NCI-H2107 treated with DMSO at 0.1 percent for 48 hours (cell line): Measurements from ENCODE around the gene RBMS1.
"Not testable (repeated sequence)": the region's sequence is repeated elsewhere in the genome, so short reads cannot be mapped to it uniquely, and the experiment has no call there.

Experiments used
- DNase-seq: peaks from one replicate; lab custom pipeline; 2025; ENCODE audit not compliant: unreplicated experiment; lab: John Stamatoyannopoulos, UW

The RBMS1 gene

GRCh38 chr2:160434254-160434948 is 59.2 kb downstream of the RBMS1 start:
- DNase-seq, result no peak

DNA sequence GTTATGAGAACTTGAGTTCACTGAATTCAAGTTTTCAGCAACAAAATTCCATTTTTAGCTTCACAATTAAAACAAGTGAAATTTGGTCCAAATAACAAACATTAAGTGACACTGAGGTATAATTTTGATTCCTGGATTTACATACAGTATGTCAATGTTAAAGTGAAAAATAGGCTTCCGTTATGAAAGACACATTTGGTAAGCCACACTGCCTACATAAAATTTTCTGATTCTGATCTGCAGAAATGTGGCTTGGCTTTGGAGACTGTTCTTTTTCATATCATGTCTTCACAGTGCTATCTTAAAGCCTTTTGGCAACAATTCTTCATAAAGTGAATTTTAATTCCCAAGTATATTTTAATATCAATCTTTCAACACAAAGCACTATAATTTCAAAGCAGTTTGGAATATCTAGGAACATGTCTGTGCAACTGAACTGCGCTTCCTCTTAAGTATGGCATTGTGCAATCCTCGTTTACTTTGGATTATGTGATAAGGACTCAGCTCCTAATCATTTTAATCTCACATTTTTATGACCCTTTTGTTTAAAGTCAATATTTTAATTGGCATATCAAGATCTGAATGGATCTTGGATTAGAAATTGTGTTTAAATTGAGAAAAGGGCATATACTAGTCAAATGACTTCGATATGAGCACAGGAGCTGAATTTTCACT is 60.0 kb downstream of the RBMS1 start:
- DNase-seq, result no peak

DNA sequence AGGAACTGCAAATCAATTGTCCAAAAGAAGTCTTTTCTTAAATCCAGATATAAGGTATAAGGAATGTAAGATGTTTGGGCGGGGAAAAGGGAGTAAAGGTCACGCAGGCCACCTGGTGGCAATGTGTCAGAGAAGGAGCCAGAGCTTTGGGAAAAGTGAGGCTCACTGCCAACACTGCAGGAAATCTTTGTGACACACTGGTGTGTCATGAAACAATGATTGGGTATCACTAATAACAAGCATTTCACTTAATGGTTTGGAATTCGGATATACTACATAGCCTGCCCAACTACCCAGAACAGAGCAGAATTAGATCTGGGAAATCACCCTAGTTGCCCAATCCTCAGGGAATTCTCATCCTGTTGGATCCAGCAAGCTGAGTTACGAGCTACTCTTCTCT is 61.0 kb downstream of the RBMS1 start:
- DNase-seq, result no peak

DNA sequence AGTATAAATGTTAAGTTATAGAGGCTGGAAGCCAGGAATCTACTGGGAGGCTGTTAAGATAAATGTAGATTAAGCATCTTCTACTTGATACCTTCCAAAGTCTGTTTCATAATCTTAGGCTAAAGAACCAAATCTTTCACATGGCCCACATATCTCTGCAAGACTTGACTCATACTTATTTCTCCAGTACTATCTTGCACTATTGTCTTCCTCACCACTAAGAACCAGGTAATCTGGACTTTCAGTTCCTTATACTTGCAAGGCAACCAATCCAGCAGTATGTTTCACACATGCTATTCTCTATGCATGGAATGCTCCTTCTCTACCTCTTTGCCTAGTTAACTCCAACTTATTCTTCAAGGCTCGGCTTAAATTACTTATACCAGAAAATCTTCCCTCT is 62.2 kb downstream of the RBMS1 start:
- no peak for DNase-seq

- DNase-seq, result no peak
Observed at GRCh38 chr2:160430001-160430344, 63.6 kb downstream of the RBMS1 start.

GRCh38 chr2:160429248-160430000 is 64.2 kb downstream of the RBMS1 start:
- peak; percentile 10 for DNase-seq

DNA sequence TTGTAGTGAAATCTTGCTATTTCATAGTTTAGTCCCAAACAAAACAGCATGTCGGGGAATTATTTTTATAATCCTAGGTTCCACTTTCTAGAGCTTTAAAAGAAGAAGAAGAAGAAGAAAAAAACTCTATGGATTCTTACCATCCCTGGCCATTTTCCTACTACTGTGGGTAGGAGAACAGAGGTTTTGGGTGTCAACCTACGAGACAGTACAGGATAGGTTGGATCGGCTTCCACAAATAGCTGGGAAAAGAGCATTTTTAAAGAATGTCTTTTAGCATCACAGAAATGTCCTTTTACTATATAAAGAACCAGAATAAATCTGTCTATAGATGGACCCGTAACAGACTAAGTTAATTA is 65.2 kb downstream of the RBMS1 start:
- no peak for DNase-seq

GRCh38 chr2:160427629-160428404 is 65.8 kb downstream of the RBMS1 start:
- DNase-seq, result no peak

- no peak for DNase-seq
Observed at GRCh38 chr2:160426604-160427003, 67.0 kb downstream of the RBMS1 start.

DNA sequence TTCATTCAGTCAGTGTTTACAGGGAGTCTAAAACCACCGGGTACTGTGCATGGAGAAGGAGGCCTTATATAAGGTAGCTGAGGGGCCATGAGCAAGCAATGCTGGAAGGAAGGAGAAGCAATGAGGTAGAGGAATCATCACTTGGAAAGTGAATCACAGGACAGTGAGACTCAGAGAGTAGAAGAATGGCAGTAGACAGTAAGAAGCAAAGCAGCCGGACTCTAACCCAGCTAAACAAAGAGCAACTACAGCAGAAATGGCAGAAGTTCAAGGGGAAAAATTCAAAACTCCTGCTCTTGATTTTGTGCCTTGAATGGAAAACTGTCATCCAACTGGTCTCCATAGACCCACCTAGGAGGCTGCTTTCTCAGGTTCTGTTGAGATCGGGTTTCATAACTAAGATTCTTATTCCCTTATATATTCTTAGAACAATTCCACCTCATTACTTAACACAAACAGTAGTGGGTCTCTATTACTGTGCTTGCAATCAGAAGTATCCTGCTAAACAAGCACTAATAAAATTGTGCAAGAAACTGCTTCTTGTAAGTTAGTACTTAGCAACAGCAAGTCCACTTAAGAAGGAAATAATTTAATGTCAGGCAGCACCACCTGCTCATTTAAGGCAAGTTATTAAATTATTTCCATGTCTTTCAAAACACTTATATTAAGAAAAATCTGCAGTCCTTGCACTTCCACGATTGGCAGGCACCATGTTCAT is 68.0 kb downstream of the RBMS1 start:
- DNase-seq, result no peak

DNA sequence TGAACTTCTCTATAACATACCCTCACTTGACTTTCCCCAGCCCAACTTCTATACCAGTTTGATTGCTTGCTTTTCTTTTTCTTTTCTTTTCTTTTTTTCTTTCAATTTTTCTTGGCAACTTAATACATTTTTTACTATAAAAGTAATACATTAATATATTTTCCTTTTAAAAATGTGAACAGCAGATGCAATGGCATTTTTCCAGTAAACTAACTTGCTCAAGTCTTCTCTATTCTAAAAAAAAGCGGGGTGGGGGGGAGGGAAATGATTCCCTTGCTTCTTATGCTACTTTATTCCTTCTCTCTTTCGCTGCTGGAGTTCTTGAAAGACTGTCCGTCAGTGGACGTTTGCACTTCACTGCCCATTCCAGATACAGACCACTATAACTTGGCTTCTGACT is 70.5 kb downstream of the RBMS1 start:
- DNase-seq, result no peak

- not testable (repeated sequence) for DNase-seq
Observed at GRCh38 chr2:160421646-160422501, 71.7 kb downstream of the RBMS1 start.

DNA sequence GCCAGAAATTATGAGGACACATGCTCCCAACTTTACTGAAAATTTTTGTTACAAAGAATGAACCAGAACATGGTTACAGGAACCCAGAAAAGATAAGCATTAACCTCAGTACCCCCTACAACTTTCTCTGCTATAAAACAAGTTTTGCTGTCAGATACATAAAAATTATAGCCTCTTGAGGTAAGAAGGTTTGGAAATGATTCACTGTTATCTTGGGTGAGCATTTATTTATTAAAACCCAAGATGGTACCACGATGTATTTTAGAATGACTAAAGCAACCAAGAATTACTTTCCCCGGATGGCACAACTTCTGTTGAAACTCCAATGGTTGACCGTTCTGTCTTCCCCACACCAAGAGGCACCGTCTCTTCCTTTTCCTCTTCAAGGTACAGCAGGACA is 72.9 kb downstream of the RBMS1 start:
- no peak for DNase-seq

DNA sequence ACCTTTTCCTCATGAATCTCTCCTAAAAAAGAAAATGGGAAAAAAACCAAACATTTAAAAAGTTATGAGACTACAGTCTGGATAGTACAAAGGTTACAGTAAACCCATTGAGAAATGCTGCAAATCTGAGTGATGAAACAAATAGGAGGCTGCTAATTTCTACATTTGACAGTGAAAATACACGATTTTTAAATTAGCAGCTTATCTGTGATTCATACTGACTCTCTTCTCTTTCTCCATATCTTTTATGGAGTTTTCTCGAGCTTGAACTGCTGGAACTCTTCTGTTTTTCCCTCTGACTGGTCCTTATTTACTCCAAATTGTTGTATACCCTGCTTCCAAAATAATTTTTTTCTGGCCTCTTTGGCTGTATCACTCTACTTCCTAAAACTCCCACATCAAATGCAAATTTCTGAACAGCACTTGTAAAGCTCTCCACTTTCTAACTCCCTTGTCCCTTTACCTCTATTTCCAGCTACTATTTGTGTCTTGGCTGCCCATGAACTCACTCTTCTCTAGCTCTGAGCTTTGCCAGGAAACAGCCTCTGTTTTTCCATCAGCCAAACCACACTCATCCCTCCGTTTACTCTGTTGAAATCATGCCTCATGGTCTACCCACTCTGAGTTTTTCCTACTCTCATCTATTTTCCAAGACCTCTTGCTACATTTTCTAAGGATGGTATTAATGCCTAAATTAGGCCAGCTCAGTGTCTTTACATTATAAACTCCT is 73.7 kb downstream of the RBMS1 start:
- no peak for DNase-seq

DNA sequence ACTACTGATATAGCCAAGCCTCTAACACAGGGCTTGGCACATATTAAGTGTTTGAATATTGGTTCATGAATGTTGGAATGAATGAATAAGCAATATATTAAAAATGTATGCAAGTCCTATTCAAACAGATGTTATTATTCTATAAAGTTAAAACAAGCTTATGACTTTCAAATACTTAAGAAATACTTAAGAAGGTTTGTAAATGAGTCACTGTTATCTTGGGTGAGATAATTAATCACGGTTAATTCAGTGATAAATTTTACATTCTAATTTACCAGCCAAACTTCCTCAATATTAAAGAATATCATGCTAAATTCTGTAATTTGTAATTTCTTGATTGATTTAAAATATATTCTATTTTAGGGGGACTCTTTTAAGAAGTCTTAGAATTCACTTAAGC is 74.8 kb downstream of the RBMS1 start:
- DNase-seq, result no peak

DNA sequence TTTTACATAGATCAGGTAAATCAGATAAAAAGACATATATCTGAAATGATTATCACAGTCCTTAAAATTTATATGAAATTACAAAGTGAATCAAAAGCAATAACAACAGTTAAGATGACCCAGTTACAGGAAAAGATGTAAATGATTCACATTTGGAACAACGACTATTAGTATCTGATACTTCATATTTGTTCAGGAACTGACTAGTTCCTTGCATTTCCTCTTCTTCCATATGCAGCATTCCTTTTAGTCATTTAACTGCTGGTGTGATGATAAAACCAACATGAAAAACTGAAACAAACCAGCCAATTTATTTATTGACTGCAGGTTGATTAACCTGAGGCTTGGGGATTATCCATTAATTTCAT is 75.2 kb downstream of the RBMS1 start:
- DNase-seq, result no peak

DNA sequence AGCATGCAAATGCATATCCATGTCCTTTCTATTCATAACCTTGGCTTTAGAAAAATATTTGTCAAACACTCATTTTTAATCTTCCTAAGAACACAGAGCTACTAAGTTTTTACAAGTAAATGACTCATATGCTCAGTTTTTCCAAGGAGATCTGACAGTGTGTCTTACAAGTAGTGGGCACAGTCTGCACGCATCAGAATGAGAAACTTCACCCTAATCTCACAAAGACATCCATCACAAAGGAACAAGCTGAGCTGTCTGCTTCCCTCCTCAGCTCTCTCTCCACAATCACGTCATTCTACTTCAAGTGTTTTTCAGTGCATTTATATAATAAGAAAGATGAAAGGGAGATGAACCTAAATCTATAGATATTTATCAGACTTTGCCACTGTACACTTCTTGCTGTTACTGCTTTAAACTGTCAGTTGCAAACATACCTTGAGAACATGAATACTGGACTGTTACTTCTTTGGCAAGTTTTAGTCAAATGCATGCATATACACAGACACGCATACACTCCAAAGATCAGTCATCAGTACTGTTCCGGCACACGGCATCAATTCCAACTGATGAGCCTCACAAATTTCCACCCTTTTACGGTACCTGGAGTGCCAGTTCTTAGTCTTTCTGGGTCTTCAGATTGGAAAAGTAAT is 75.7 kb downstream of the RBMS1 start:
- DNase-seq, result no peak

DNA sequence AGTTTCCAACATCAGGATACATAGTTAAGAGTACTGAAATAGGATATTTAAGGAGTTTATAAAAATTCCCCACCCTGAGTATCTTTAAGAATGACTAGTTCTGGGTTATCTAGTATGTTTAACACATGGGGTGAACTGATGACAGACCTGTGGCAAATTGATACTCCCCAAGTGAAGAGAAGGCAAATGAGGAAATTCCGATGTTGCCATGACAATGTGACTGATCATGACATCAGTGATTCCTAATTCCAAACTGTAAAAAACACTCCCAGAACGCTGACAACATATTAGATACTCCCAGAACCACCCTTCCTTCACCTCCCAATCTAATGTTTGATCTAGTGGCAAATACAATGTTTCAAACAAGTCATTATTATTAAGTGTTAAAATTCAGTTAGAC is 77.6 kb downstream of the RBMS1 start:
- no peak for DNase-seq

- DNase-seq, result no peak
Observed at GRCh38 chr2:160411955-160412354, 81.7 kb downstream of the RBMS1 start.
